K562 (cell line): ENCODE data around the gene DYNC2LI1. TPM values are rescaled to one million over a fixed set of nuclear protein-coding genes. Genes with fewer than 3 reads are reported as not detected.

ENCODE experiments used
- BMI1 ChIP-seq: fragments of 150-350 bp; IDR thresholded peaks from 2 replicates; pipeline ENCODE4 v1.6.1; 2014; ENCODE audit warnings: low read length
- CBFA2T3 ChIP-seq: fragments of 450-650 bp; IDR thresholded peaks from 2 replicates; pipeline ENCODE4 v1.6.1; 2017
- CBX3 ChIP-seq, 2 experiments: IDR thresholded peaks; 1 replicate in 1 of 2; 2 replicates in 1 of 2; pipeline ENCODE4 v1.6.1; 2012; ENCODE audit warnings: inconsistent platforms in 2 of 2, low read length in 2 of 2, borderline replicate concordance in 1 of 2, control low read depth in 1 of 2
- CHD1 ChIP-seq: fragments of 200-600 bp; sonication (generic); IDR thresholded peaks from one replicate; pipeline ENCODE4 v1.6.1; 2012; ENCODE audit warnings: mild to moderate bottlenecking, moderate library complexity, low read length, inconsistent platforms
- CREB1 ChIP-seq, 2 experiments: sonication (generic) in 1 of 2; formaldehyde crosslinking in 1 of 2; IDR thresholded peaks; 2 replicates each; pipeline versions ENCODE4 v1.6.1 to v1.8.0; 2012 to 2022; ENCODE audit warnings: inconsistent platforms in 1 of 2, mild to moderate bottlenecking in 1 of 2, missing genetic modification reagents in 1 of 2, moderate library complexity in 1 of 2
- ETV5 ChIP-seq: sonication (generic); formaldehyde crosslinking; IDR thresholded peaks from 2 replicates; pipeline ENCODE4 v1.4.0; 2020; ENCODE audit warnings: low read depth, mild to moderate bottlenecking, missing genetic modification reagents
- NR1H2 ChIP-seq: sonication (generic); formaldehyde crosslinking; IDR thresholded peaks from 2 replicates; pipeline ENCODE4 v1.4.0; 2020; ENCODE audit warnings: mild to moderate bottlenecking, missing genetic modification reagents
- PHF20 ChIP-seq: fragments of 450-650 bp; IDR thresholded peaks from 2 replicates; pipeline ENCODE4 v1.6.1; 2018; ENCODE audit not compliant: partially characterized antibody
- POLR2G ChIP-seq: fragments of 200-400 bp; formaldehyde crosslinking; IDR thresholded peaks from 2 replicates; pipeline ENCODE4 v1.6.1; 2017; ENCODE audit warnings: low read depth, mild to moderate bottlenecking, antibody characterized with exemption, low read length, moderate library complexity
- PTBP1 ChIP-seq: fragments of 200-400 bp; formaldehyde crosslinking; IDR thresholded peaks from 2 replicates; pipeline ENCODE4 v1.6.1; 2017; ENCODE audit warnings: low read depth, low read length
- ZNF134 ChIP-seq: fragments of 250-450 bp; sonication (Bioruptor Pico); conservative IDR thresholded peaks from 2 replicates; pipeline ENCODE4 v1.4.0; 2020
- polyA plus RNA-seq, 8 experiments: library from polyadenylated mRNA; depleted of rRNA in 4 of 8; stranded (reverse) in 5 of 8; unstranded in 3 of 8; fragments of >200 nt; fragmentation: Nextera tagmentation in 2 of 8; fragmentation: Illumina TruSeq in 1 of 8; extraction: Ambion mirVana in 2 of 8; extraction: Trizol in 1 of 8; gene quantifications; 2 replicates each; pipeline versions ENCODE4 v1.2.1 to v1.2.3, GENCODE V29; 2011 to 2014; ENCODE audit warnings: inconsistent platforms in 1 of 8, missing spikeins in 1 of 8
- total RNA-seq, 7 experiments: library from RNA; depleted of rRNA in 6 of 7; stranded (reverse); fragments of >200 nt in 6 of 7; fragmentation: Illumina TruSeq in 2 of 7; extraction: Trizol in 2 of 7; gene quantifications; 2 replicates each; pipeline versions ENCODE4 v1.2.1 to v1.2.3, GENCODE V29; 2011 to 2021; ENCODE audit warnings: low replicate concordance in 1 of 7
- TF ChIP-seq, protein P1 (sequence below): fragments of 200-600 bp; sonication (generic); IDR thresholded peaks from one replicate; pipeline ENCODE4 v1.6.1; 2012; ENCODE audit warnings: mild to moderate bottlenecking, low read depth, low read length, inconsistent platforms
- TF ChIP-seq, protein P2 (sequence below): fragments of 250-450 bp; sonication (Bioruptor Pico); IDR thresholded peaks from 2 replicates; pipeline ENCODE4 v1.5.0; 2020; ENCODE audit warnings: mild to moderate bottlenecking

Gene DYNC2LI1
- total and polyA plus RNA-seq, 9 of the 15 experiments (the other 6 are each of a cell fraction or from before 2014, with no cell fraction given) = 12.5 to 42.2 (median 25.8) TPM

DNA sequence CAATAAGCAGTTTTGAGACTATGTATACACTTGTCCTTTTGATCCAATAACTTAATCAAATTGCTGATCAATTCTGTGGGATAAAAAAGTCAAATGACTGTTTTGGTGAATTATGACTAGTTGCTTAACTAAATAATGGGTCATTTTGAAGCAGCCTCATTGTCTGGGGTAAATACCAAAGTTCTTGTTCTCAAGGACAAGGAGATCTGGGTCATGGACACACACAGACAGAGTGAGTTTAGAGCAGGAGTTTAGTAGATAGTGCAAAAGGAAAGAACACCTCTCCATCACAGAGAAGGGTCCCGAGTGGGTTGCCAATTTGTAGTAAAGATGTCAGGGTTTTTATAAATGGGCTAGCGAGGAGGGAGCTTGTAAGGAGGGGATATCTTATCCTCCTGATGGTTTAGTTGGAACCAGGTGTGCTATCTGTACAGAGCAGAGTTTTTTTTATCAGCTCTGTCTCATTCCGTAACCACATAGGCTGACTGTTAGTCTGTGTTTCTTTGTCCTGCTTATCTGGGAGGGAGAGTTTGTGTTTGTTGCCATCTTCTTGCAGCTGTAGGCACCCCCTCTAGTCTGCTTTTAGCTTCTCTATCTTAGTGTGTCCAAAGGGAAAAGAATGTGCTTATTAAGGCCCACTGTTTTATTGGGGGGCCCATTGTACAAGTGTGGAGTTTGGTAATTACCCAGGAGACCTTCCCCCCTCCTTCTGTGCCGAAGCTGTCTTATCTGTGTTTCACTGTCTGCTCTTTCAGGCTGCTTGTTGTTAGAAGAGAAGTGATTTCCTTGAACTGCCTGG lies 48.9 kb upstream of the DYNC2LI1 start (continued):
- TF ChIP-seq, protein P1, sequence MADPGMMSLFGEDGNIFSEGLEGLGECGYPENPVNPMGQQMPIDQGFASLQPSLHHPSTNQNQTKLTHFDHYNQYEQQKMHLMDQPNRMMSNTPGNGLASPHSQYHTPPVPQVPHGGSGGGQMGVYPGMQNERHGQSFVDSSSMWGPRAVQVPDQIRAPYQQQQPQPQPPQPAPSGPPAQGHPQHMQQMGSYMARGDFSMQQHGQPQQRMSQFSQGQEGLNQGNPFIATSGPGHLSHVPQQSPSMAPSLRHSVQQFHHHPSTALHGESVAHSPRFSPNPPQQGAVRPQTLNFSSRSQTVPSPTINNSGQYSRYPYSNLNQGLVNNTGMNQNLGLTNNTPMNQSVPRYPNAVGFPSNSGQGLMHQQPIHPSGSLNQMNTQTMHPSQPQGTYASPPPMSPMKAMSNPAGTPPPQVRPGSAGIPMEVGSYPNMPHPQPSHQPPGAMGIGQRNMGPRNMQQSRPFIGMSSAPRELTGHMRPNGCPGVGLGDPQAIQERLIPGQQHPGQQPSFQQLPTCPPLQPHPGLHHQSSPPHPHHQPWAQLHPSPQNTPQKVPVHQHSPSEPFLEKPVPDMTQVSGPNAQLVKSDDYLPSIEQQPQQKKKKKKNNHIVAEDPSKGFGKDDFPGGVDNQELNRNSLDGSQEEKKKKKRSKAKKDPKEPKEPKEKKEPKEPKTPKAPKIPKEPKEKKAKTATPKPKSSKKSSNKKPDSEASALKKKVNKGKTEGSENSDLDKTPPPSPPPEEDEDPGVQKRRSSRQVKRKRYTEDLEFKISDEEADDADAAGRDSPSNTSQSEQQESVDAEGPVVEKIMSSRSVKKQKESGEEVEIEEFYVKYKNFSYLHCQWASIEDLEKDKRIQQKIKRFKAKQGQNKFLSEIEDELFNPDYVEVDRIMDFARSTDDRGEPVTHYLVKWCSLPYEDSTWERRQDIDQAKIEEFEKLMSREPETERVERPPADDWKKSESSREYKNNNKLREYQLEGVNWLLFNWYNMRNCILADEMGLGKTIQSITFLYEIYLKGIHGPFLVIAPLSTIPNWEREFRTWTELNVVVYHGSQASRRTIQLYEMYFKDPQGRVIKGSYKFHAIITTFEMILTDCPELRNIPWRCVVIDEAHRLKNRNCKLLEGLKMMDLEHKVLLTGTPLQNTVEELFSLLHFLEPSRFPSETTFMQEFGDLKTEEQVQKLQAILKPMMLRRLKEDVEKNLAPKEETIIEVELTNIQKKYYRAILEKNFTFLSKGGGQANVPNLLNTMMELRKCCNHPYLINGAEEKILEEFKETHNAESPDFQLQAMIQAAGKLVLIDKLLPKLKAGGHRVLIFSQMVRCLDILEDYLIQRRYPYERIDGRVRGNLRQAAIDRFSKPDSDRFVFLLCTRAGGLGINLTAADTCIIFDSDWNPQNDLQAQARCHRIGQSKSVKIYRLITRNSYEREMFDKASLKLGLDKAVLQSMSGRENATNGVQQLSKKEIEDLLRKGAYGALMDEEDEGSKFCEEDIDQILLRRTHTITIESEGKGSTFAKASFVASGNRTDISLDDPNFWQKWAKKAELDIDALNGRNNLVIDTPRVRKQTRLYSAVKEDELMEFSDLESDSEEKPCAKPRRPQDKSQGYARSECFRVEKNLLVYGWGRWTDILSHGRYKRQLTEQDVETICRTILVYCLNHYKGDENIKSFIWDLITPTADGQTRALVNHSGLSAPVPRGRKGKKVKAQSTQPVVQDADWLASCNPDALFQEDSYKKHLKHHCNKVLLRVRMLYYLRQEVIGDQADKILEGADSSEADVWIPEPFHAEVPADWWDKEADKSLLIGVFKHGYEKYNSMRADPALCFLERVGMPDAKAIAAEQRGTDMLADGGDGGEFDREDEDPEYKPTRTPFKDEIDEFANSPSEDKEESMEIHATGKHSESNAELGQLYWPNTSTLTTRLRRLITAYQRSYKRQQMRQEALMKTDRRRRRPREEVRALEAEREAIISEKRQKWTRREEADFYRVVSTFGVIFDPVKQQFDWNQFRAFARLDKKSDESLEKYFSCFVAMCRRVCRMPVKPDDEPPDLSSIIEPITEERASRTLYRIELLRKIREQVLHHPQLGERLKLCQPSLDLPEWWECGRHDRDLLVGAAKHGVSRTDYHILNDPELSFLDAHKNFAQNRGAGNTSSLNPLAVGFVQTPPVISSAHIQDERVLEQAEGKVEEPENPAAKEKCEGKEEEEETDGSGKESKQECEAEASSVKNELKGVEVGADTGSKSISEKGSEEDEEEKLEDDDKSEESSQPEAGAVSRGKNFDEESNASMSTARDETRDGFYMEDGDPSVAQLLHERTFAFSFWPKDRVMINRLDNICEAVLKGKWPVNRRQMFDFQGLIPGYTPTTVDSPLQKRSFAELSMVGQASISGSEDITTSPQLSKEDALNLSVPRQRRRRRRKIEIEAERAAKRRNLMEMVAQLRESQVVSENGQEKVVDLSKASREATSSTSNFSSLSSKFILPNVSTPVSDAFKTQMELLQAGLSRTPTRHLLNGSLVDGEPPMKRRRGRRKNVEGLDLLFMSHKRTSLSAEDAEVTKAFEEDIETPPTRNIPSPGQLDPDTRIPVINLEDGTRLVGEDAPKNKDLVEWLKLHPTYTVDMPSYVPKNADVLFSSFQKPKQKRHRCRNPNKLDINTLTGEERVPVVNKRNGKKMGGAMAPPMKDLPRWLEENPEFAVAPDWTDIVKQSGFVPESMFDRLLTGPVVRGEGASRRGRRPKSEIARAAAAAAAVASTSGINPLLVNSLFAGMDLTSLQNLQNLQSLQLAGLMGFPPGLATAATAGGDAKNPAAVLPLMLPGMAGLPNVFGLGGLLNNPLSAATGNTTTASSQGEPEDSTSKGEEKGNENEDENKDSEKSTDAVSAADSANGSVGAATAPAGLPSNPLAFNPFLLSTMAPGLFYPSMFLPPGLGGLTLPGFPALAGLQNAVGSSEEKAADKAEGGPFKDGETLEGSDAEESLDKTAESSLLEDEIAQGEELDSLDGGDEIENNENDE = no peak
- TF ChIP-seq CBFA2T3 (peak; percentile 100), ZNF134 (peak; percentile 49; the same call in 1 of the 2 replicates), ETV5 (no peak), CREB1 (IDR thresholded peaks at IDR 0.05) (peak; percentile 55; the same call in 1 of the 2 replicates), CREB1 (CRISPR knock-in tag; IDR thresholded peaks at IDR 0.05) (no peak), POLR2G (no peak), CHD1 (no peak), PTBP1 (no peak), NR1H2 (CRISPR knock-in tag) (no peak), BMI1 (no peak), PHF20 (peak; percentile 23), CBX3 (IDR thresholded peaks at IDR 0.05; ENCODE audit: borderline replicate concordance in 1 of 2, low read length in 2 of 2) (0 out of 3 replicates have a peak, but pooled peaks of 1 of the 2 experiments have one; percentile 22)
- TF ChIP-seq, protein P2, sequence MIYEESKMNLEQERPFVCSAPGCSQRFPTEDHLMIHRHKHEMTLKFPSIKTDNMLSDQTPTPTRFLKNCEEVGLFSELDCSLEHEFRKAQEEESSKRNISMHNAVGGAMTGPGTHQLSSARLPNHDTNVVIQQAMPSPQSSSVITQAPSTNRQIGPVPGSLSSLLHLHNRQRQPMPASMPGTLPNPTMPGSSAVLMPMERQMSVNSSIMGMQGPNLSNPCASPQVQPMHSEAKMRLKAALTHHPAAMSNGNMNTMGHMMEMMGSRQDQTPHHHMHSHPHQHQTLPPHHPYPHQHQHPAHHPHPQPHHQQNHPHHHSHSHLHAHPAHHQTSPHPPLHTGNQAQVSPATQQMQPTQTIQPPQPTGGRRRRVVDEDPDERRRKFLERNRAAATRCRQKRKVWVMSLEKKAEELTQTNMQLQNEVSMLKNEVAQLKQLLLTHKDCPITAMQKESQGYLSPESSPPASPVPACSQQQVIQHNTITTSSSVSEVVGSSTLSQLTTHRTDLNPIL (CRISPR knock-in tag) = no peak
